ENCODE measurements around the gene SEPTIN10.

DNA sequence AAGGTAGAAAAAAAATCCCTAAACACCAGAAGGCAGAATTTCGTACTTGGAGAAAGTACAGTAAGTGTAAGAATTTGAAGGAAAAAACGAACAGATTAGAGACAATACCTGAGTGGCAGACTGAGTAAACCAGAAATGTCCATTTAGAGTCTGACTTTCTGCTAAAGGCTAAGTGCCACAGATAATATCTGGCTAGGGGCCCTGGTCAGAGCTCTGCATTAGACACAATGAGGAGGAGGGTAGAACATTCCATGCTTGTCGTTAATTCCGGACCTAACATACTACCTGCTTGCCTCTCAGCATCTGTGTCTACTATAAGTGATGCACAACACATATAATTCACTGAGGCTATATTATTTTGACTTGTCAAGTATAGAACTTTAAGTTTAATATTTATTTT is 18.1 kb downstream of the SEPTIN10 start:
- no peak for TF ChIP-seq ZNF274 (IDR thresholded peaks at IDR 0.05; ENCODE audit: low read depth, low read length)
- no peak for TF ChIP-seq YY1 (IDR thresholded peaks at IDR 0.05; ENCODE audit: insufficient read depth, insufficient read length)
- TF ChIP-seq SUZ12 (IDR thresholded peaks at IDR 0.05; ENCODE audit: extremely low read depth, insufficient read depth, insufficient read length) = no peak

Measured in NT2/D1 (cell line).